H1 (cell line): ENCODE measurements around the gene NME1. TPM values are rescaled to one million over a fixed set of nuclear protein-coding genes. Genes with fewer than 3 reads are reported as not detected.
A peak's percentile ranks its signal among the peaks of the same experiment; 100 is the strongest.

Experiments
- CTCF ChIA-PET: fragments of 300-600 bp; sonication (Branson Sonifier 250); formaldehyde crosslinking; loops from one replicate; lab custom pipeline; 2021; ENCODE audit not compliant: partially characterized antibody; lab: Charles Lee
- POLR2A ChIA-PET: fragments of 300-600 bp; sonication (Branson Sonifier 250); formaldehyde crosslinking; loops from one replicate; lab custom pipeline; 2021; ENCODE audit warnings: inconsistent platforms; ENCODE audit not compliant: partially characterized antibody; lab: Charles Lee
- DNase-seq, 2 experiments: peaks; one replicate each; pipeline versions ENCODE4 v3.0.0 to v3.0.0-alpha.2; 2010 to 2022; ENCODE audit warnings: low spot score in 2 of 2, low read depth in 1 of 2, mixed read lengths in 1 of 2
- FAIRE-seq: peaks from 2 replicates; lab custom pipeline; 2011; peaks lifted over from hg19 to GRCh38; lab: Jason Lieb, UNC
- H2AFZ ChIP-seq: 2 replicates; pipeline ENCODE4 v1.8.1; 2012; ENCODE audit warnings: low read length, inconsistent platforms
- H2AK5ac ChIP-seq: 2 replicates; pipeline ENCODE4 v1.6.1; 2013; ENCODE audit warnings: low read depth, low read length
- H2BK120ac ChIP-seq: replicated peaks from 2 replicates; pipeline ENCODE3; 2013; ENCODE audit warnings: low read depth, low read length, inconsistent platforms
- H2BK12ac ChIP-seq: 2 replicates; pipeline ENCODE4 v1.6.1; 2013; ENCODE audit warnings: low read depth, low read length
- H2BK15ac ChIP-seq: 2 replicates; pipeline ENCODE4 v1.6.1; 2013; ENCODE audit warnings: low read length
- H2BK20ac ChIP-seq: 2 replicates; pipeline ENCODE4 v1.6.1; 2013; ENCODE audit warnings: low read length
- H2BK5ac ChIP-seq: 2 replicates; pipeline ENCODE4 v1.6.1; 2013; ENCODE audit warnings: low read depth, low read length
- H3K14ac ChIP-seq: 2 replicates; pipeline ENCODE4 v1.6.1; 2013; ENCODE audit warnings: inconsistent platforms; ENCODE audit not compliant: insufficient read length
- H3K18ac ChIP-seq: 2 replicates; pipeline ENCODE4 v1.6.1; 2013; ENCODE audit warnings: low read length; ENCODE audit errors: extremely low read depth
- H3K23ac ChIP-seq: 2 replicates; pipeline ENCODE4 v1.6.1; 2013; ENCODE audit warnings: inconsistent platforms; ENCODE audit not compliant: insufficient read length
- H3K23me2 ChIP-seq: 2 replicates; pipeline ENCODE4 v1.6.1; 2013; ENCODE audit warnings: low read depth, low read length
- H3K27ac ChIP-seq: 2 replicates; pipeline ENCODE4 v1.6.1; 2011; ENCODE audit warnings: low read depth, low read length, inconsistent platforms
- H3K27me3 ChIP-seq, 4 experiments: replicated peaks in 1 of 4; 1 replicate in 1 of 4; 2 replicates in 3 of 4; pipeline versions ENCODE4 v1.6.1 to v1.8.1; 2011 to 2013; ENCODE audit warnings: low read length in 3 of 4, mild to moderate bottlenecking in 3 of 4, inconsistent platforms in 2 of 4, mixed read lengths in 2 of 4, moderate library complexity in 1 of 4; ENCODE audit not compliant: control insufficient read depth in 3 of 4, insufficient read depth in 3 of 4; ENCODE audit errors: extremely low read depth in 1 of 4
- H3K36me3 ChIP-seq, 4 experiments: 2 replicates each; pipeline versions ENCODE4 v1.6.1 to v1.8.1; 2011 to 2013; ENCODE audit warnings: mild to moderate bottlenecking in 4 of 4, low read length in 3 of 4, moderate library complexity in 2 of 4, control low read depth in 1 of 4, inconsistent platforms in 1 of 4; ENCODE audit not compliant: insufficient read depth in 4 of 4, control insufficient read depth in 2 of 4
- H3K4ac ChIP-seq: replicated peaks from 2 replicates; pipeline ENCODE3; 2013; ENCODE audit warnings: low read length, low read depth, mixed read lengths, inconsistent platforms; ENCODE audit not compliant: insufficient read length
- H3K4me1 ChIP-seq, 4 experiments: replicated peaks in 1 of 4; 1 replicate in 1 of 4; 2 replicates in 3 of 4; pipeline versions ENCODE4 v1.6.1 to v1.8.1; 2011 to 2013; ENCODE audit warnings: low read length in 3 of 4, inconsistent platforms in 2 of 4, mixed read lengths in 1 of 4; ENCODE audit not compliant: insufficient read depth in 4 of 4, control insufficient read depth in 3 of 4
- H3K4me2 ChIP-seq, 2 experiments: 2 replicates each; pipeline versions ENCODE4 v1.6.1 to v1.8.1; 2011 to 2013; ENCODE audit warnings: low read depth in 2 of 2, low read length in 2 of 2, control low read depth in 1 of 2, inconsistent platforms in 1 of 2, mild to moderate bottlenecking in 1 of 2; ENCODE audit not compliant: insufficient read depth in 1 of 2
- H3K4me3 ChIP-seq, 4 experiments: fragments of 200-600, 300-600 bp in 1 of 4; sonication (generic), shearing (Covaris generic), sonication (Bioruptor Twin) in 1 of 4; 2 replicates each; pipeline versions ENCODE4 v1.5.1 to v1.8.1; 2011 to 2016; ENCODE audit warnings: low read length in 4 of 4, low read depth in 3 of 4, control low read depth in 2 of 4, inconsistent platforms in 2 of 4, mild to moderate bottlenecking in 2 of 4, mixed read lengths in 1 of 4, moderate library complexity in 1 of 4; ENCODE audit not compliant: insufficient read depth in 2 of 4; ENCODE audit errors: extremely low read depth in 1 of 4
- H3K56ac ChIP-seq: replicated peaks from 2 replicates; pipeline ENCODE3; 2013; ENCODE audit warnings: low read depth, mild to moderate bottlenecking, mixed read lengths, low read length, inconsistent platforms; ENCODE audit not compliant: insufficient read length
- H3K79me1 ChIP-seq: 2 replicates; pipeline ENCODE4 v1.6.1; 2013; ENCODE audit warnings: low read depth, low read length, control low read depth
- H3K79me2 ChIP-seq, 2 experiments: 2 replicates each; pipeline versions ENCODE4 v1.6.1 to v1.8.1; 2012 to 2013; ENCODE audit warnings: low read length in 2 of 2, mild to moderate bottlenecking in 2 of 2, inconsistent platforms in 1 of 2; ENCODE audit not compliant: insufficient read depth in 2 of 2, control insufficient read depth in 1 of 2
- H3K9ac ChIP-seq, 4 experiments: replicated peaks in 1 of 4; 1 replicate in 1 of 4; 2 replicates in 3 of 4; pipeline versions ENCODE4 v1.6.1 to v1.8.1; 2011 to 2013; ENCODE audit warnings: low read depth in 3 of 4, low read length in 3 of 4, control low read depth in 2 of 4, mild to moderate bottlenecking in 2 of 4, moderate library complexity in 2 of 4, inconsistent platforms in 1 of 4; ENCODE audit errors: extremely low read depth in 1 of 4
- H3K9me3 ChIP-seq, 2 experiments: 2 replicates each; pipeline versions ENCODE4 v1.6.1 to v1.8.1; 2012 to 2013; ENCODE audit warnings: mild to moderate bottlenecking in 2 of 2, moderate library complexity in 2 of 2, control low read depth in 1 of 2, inconsistent platforms in 1 of 2, low read depth in 1 of 2, low read length in 1 of 2, mixed read lengths in 1 of 2; ENCODE audit not compliant: insufficient read depth in 2 of 2
- H4K20me1 ChIP-seq, 2 experiments: replicated peaks in 1 of 2; 2 replicates each; pipeline versions ENCODE3 to v1.8.1; 2011 to 2013; ENCODE audit warnings: inconsistent platforms in 2 of 2, low read length in 2 of 2, mild to moderate bottlenecking in 1 of 2; ENCODE audit not compliant: insufficient read depth in 2 of 2, control insufficient read depth in 1 of 2
- H4K5ac ChIP-seq: 2 replicates; pipeline ENCODE4 v1.6.1; 2013; ENCODE audit warnings: low read length, low read depth, mixed read lengths, inconsistent platforms; ENCODE audit not compliant: insufficient read length
- H4K8ac ChIP-seq: 2 replicates; pipeline ENCODE4 v1.8.0; 2013; ENCODE audit warnings: mild to moderate bottlenecking, moderate library complexity, low read length, inconsistent platforms; ENCODE audit not compliant: insufficient read depth; ENCODE audit errors: extremely low read depth
- H4K91ac ChIP-seq: replicated peaks from 2 replicates; pipeline ENCODE3; 2013; ENCODE audit warnings: low read length, mixed read lengths, inconsistent platforms; ENCODE audit not compliant: insufficient read length
- CTBP2 ChIP-seq: IDR thresholded peaks from 2 replicates; pipeline ENCODE4 v1.7.0; 2011; ENCODE audit warnings: borderline replicate concordance, mild to moderate bottlenecking, moderate library complexity, mixed read lengths, low read length; ENCODE audit not compliant: insufficient read depth, insufficient read length
- EGR1 ChIP-seq: IDR thresholded peaks from 2 replicates; pipeline ENCODE4 v1.6.1; 2011; ENCODE audit warnings: low read depth, low read length, borderline replicate concordance
- JUND ChIP-seq: IDR thresholded peaks from 2 replicates; pipeline ENCODE4 v1.6.1; 2011; ENCODE audit warnings: mild to moderate bottlenecking, improper control_type of control experiment, low read length
- POLR2A ChIP-seq, 2 experiments: IDR thresholded peaks; 1 replicate in 1 of 2; 2 replicates in 1 of 2; pipeline ENCODE4 v1.6.1; 2011; ENCODE audit warnings: low read depth in 2 of 2, low read length in 2 of 2, mild to moderate bottlenecking in 2 of 2; ENCODE audit errors: control extremely low read depth in 1 of 2
- RAD21 ChIP-seq, 2 experiments: IDR thresholded peaks in 1 of 2; conservative IDR thresholded peaks in 1 of 2; 2 replicates each; pipeline ENCODE4 v1.6.1; 2011; ENCODE audit warnings: low read depth in 2 of 2, low read length in 2 of 2, improper control_type of control experiment in 1 of 2, inconsistent platforms in 1 of 2, mild to moderate bottlenecking in 1 of 2, moderate library complexity in 1 of 2
- RBBP5 ChIP-seq: IDR thresholded peaks from 2 replicates; pipeline ENCODE4 v1.7.1; 2012; ENCODE audit warnings: low read depth, mild to moderate bottlenecking, inconsistent platforms, low read length, moderate library complexity, borderline replicate concordance
- RNF2 ChIP-seq: fragments of 200-900, 300-1000 bp; sonication (generic); IDR thresholded peaks from 2 replicates; pipeline ENCODE4 v1.7.1; 2016; ENCODE audit warnings: borderline replicate concordance, low read depth, mild to moderate bottlenecking, antibody characterized with exemption, low read length; ENCODE audit not compliant: poor library complexity, severe bottlenecking; ENCODE audit errors: missing control alignments
- SAP30 ChIP-seq: fragments of 300-600 bp; sonication (generic); IDR thresholded peaks from 2 replicates; pipeline ENCODE4 v1.7.1; 2012; ENCODE audit warnings: low read length, moderate library complexity, mild to moderate bottlenecking, inconsistent platforms; ENCODE audit not compliant: insufficient read depth, insufficient replicate concordance
- SIN3A ChIP-seq, 2 experiments: IDR thresholded peaks in 1 of 2; conservative IDR thresholded peaks in 1 of 2; 2 replicates each; pipeline ENCODE4 v1.6.1; 2011 to 2012; ENCODE audit warnings: low read length in 2 of 2, improper control_type of control experiment in 1 of 2, low read depth in 1 of 2, mild to moderate bottlenecking in 1 of 2
- SP1 ChIP-seq: IDR thresholded peaks from 2 replicates; pipeline ENCODE4 v1.6.1; 2011; ENCODE audit warnings: low read depth, low read length
- SP2 ChIP-seq: IDR thresholded peaks from 2 replicates; pipeline ENCODE4 v1.6.1; 2012; ENCODE audit warnings: mild to moderate bottlenecking, low read length, inconsistent platforms
- SP4 ChIP-seq: IDR thresholded peaks from 2 replicates; pipeline ENCODE4 v1.6.1; 2012; ENCODE audit warnings: low read length, inconsistent platforms
- SUZ12 ChIP-seq: fragments of 200-600 bp; sonication (generic); IDR thresholded peaks from 2 replicates; pipeline ENCODE4 v1.6.1; 2012; ENCODE audit warnings: mild to moderate bottlenecking, inconsistent platforms, low read length, moderate library complexity, mixed read lengths
- ZNF274 ChIP-seq: IDR thresholded peaks from 2 replicates; pipeline ENCODE4 v1.7.0; 2012; ENCODE audit warnings: low read length, borderline replicate concordance; ENCODE audit errors: extremely low read depth
- WGBS, 2 experiments: shearing (Covaris generic) in 1 of 2; methylation state at CpG; one replicate each; pipeline versions ENCODE4 v1.1.6 to v1.1.7; 2013 to 2015; ENCODE audit warnings: low lambda C conversion rate in 2 of 2, mixed read lengths in 2 of 2, inconsistent platforms in 1 of 2, low coverage in 1 of 2, missing lambda C conversion rate in 1 of 2; ENCODE audit not compliant: insufficient replicate concordance in 2 of 2, insufficient coverage in 1 of 2, insufficient read length in 1 of 2; ENCODE audit errors: extremely low coverage in 1 of 2, missing lambda C conversion rate in 1 of 2; 5-methylcytosine and 5-hydroxymethylcytosine counted together
- polyA plus RNA-seq, 7 experiments: library from polyadenylated mRNA; depleted of rRNA in 3 of 7; stranded (reverse) in 5 of 7; unstranded in 2 of 7; fragments of >200 nt in 5 of 7; fragments of 200-250 nt in 2 of 7; gene quantifications; 1 replicate in 5 of 7; 2 replicates in 1 of 7; 4 replicates in 1 of 7; pipeline versions ENCODE4 v1.2.1 to v1.2.3, GENCODE V29; 2011 to 2013; ENCODE audit warnings: missing spikeins in 2 of 7, mixed read lengths in 2 of 7
- total RNA-seq: library from RNA; stranded (reverse); fragmentation: NEBNext Ultra II Directional; extraction: Animal tissue kit (Norgen Biotek cat#: 25700); gene quantifications from 2 replicates; pipeline ENCODE4 v1.2.1, GENCODE V29; 2021

The NME1 gene
- total and polyA plus RNA-seq, 2 of the 8 experiments (the other 6 are each of a cell fraction or from before 2014, with no cell fraction given): 307 to 380 TPM

DNA sequence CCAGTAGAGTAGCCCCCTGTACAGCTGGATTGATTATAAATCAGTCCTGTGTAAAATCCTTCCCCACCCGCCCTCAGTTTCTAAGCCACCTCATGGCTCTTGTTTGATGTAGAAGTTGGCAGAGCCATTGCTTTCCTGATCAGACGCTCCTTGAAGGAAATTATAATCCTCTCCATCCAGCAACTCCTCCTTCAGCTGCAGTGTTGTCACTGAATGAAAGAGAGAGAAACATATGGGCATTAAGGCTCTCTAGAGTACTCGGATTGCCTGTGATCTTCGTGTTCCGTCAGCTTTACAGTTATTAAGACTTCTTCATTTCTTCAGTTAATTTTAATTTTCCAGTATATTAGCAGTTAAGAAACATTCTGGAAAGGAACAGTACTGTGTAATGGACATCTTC lies 27.1 kb downstream of the NME1 start:
- no peaks in the 10 kb centered on the region for H3K79me1 ChIP-seq
- 94% methylated on average over 5 of the region's 5 CpGs; no CpG with 5 or more reads in 1 of the 2 experiments for WGBS, 2 experiments
- H3K9me3 ChIP-seq: no peaks in the 10 kb centered on the region
- no peak overlapping the region for H2BK5ac ChIP-seq
- peaks cover 6 to 45% (median 20%) of the 10 kb centered on the region in 4 experiments for H3K36me3 ChIP-seq
- H2BK15ac ChIP-seq: no peak overlapping the region
- POLR2A ChIA-PET: interaction anchor here (0.6 to 1.8 kb wide), 3 partner anchors 10 to 15 kb away, joined by 3 to 10 read pairs (median 3); partner anchors contain the start of gene NME2
- H2BK12ac ChIP-seq: no peak overlapping the region
- no peak overlapping the region for H4K8ac ChIP-seq
- no peak overlapping the region for H3K23ac ChIP-seq
- H3K27ac ChIP-seq: no peak overlapping the region
- H3K4me2 ChIP-seq: no peak overlapping the region
- CTCF ChIA-PET: no interaction called here
- H3K14ac ChIP-seq: no peak overlapping the region
- H4K20me1 ChIP-seq: peaks cover 0 to 3% of the 10 kb centered on the region in 2 experiments
- H3K4me1 ChIP-seq: no peaks in the 10 kb centered on the region
- H2AFZ ChIP-seq: no peak overlapping the region
- H2BK20ac ChIP-seq: no peak overlapping the region
- no peak overlapping the region for H2BK120ac ChIP-seq
- H3K9ac ChIP-seq: no peak overlapping the region
- no peak overlapping the region for H3K4ac ChIP-seq
- DNase-seq (peak in 1 of 2 experiments; percentile 16), FAIRE-seq (no peak)
- no peak overlapping the region for H2AK5ac ChIP-seq
- H4K91ac ChIP-seq: no peak overlapping the region
- H3K4me3 ChIP-seq: no peak overlapping the region
- no peaks in the 10 kb centered on the region for H3K27me3 ChIP-seq
- no peak overlapping the region for H3K56ac ChIP-seq
- no peaks in the 10 kb centered on the region; the same call in 1 of the 2 replicates for H3K23me2 ChIP-seq
- no peaks in the 10 kb centered on the region for H3K79me2 ChIP-seq
- H3K18ac ChIP-seq: no peak overlapping the region
- no peak overlapping the region for H4K5ac ChIP-seq
- no peak for TF ChIP-seq RBBP5
- no peak for TF ChIP-seq SIN3A (conservative IDR thresholded peaks at IDR 0.05 in 1 of 2, IDR thresholded peaks at IDR 0.05 in 1 of 2; ENCODE audit: low read depth in 1 of 2, low read length in 2 of 2)
- TF ChIP-seq RNF2: no peak
- TF ChIP-seq RAD21 (IDR thresholded peaks at IDR 0.05 in 1 of 2, conservative IDR thresholded peaks at IDR 0.05 in 1 of 2; ENCODE audit: low read depth in 2 of 2, low read length in 2 of 2): no peak
- TF ChIP-seq CTBP2: no peak
- TF ChIP-seq POLR2A (IDR thresholded peaks at IDR 0.05; ENCODE audit: control extremely low read depth in 1 of 2, low read depth in 2 of 2, low read length in 2 of 2): no peak
- no peak for TF ChIP-seq ZNF274
- no peak for TF ChIP-seq JUND
- TF ChIP-seq SUZ12: no peak
- TF ChIP-seq EGR1: no peak
- no peak for TF ChIP-seq SP1
- no peak for TF ChIP-seq SP4
- TF ChIP-seq SAP30: no peak
- no peak for TF ChIP-seq SP2
